ENCODE measurements around the gene CLVS2. TPM values are rescaled to one million over a fixed set of nuclear protein-coding genes. Genes with fewer than 3 reads are reported as not detected.

Gene CLVS2, protein sequence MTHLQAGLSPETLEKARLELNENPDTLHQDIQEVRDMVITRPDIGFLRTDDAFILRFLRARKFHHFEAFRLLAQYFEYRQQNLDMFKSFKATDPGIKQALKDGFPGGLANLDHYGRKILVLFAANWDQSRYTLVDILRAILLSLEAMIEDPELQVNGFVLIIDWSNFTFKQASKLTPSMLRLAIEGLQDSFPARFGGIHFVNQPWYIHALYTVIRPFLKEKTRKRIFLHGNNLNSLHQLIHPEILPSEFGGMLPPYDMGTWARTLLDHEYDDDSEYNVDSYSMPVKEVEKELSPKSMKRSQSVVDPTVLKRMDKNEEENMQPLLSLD
- 1.8 TPM for polyA plus RNA-seq (2013, experiment 1 of 2)
- polyA plus RNA-seq (2013, experiment 2 of 2): 1.8 TPM

DNA sequence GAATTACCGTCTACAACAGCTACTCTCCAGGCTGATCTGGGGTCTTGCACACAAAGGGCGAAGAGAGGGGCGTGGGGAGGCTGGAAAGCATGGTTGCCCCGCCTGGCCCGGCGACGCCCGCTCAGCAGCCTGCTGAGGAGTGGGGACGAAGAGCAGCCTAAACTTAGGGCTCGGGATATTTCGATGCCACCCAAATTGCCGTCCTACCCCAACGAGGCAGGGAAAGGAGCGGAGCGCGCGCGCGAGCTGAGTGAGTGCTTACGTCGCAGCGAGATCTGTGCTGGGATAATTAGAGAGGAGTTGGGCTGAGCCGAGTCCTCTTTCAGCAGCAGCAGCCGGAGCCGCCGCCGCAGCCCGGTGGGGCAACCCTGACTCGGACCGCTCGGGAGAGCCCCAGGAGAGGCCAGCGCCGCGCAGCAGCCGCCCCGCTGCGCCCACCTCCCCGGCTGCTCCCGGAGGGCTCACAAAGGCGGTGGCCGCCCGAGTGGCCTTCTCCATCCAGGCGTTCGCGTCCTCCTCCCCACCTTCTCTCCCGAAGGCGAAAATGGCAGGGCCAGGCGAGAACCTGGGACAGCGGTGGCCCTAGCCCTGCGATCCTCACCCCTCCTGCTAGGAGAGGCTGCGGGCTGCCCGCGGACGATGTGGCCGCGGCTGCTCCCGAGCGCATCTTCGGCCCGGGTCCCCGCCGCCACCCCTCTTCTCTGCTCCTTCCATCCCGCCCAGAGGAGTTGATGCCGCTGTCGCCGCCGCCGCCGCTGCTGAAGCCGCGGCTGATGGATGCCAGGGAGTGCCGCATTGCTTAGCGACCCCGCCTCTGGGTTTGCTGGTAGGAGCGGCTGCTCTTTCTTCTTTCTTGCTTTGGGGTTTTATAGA lies at the start of gene CLVS2:
TSS of gene CLVS2 (plus strand) at position 315 of the 873 bp plus-strand sequence. CDS start 1,543 bp downstream, outside the sequence.
- H3K36me3 ChIP-seq (replicated peaks in 1 of 2; ENCODE audit: control insufficient read depth in 2 of 2, insufficient read depth in 2 of 2, low read length in 2 of 2): no peaks in the 10 kb centered on the region
- peaks cover 2 to 31% (median 11%) of the 10 kb centered on the region in 3 experiments for H3K27me3 ChIP-seq (ENCODE audit: control insufficient read depth in 3 of 3, insufficient read depth in 3 of 3, low read depth in 1 of 3, low read length in 3 of 3)
- peak within 1 kb of the TSS; percentile 94 for H3K14ac ChIP-seq (ENCODE audit: low read length)
- H3K4ac ChIP-seq (ENCODE audit: low read length): peak within 1 kb of the TSS; percentile 66
- no peak within 1 kb of the TSS for H3K27ac ChIP-seq (replicated peaks; ENCODE audit: low read length)
- peak within 1 kb of the TSS; percentile 96 for H3K9ac ChIP-seq (ENCODE audit: low read depth, low read length, poor library complexity)
- H3K4me3 ChIP-seq (ENCODE audit: low read length in 2 of 2): peak within 1 kb of the TSS; percentile 58 to 91
- peak within 1 kb of the TSS; percentile 73 for H2BK12ac ChIP-seq (ENCODE audit: low read length)
- peak within 1 kb of the TSS; percentile 71 for H3K4me2 ChIP-seq (ENCODE audit: insufficient read depth, low read length, poor library complexity, severe bottlenecking)
- no peaks in the 10 kb centered on the region for H3K79me1 ChIP-seq (ENCODE audit: low read depth, low read length)
- DNase-seq (ENCODE audit: low spot score): peak; percentile 72
- H4K91ac ChIP-seq (ENCODE audit: low read depth, low read length, poor library complexity): no peak within 1 kb of the TSS
- peak within 1 kb of the TSS; percentile 92 for H4K8ac ChIP-seq (ENCODE audit: low read depth, low read length)
- WGBS, 2 donors (ENCODE audit: extremely low coverage in 2 of 2, insufficient read length in 2 of 2, insufficient replicate concordance in 1 of 2): no CpG with 5 or more reads among the region's 75 CpGs
- peaks cover 0 to 3% of the 10 kb centered on the region in 2 donors for H3K4me1 ChIP-seq (ENCODE audit: control insufficient read depth in 2 of 2, insufficient read depth in 1 of 2, low read depth in 1 of 2, low read length in 2 of 2)
- H3K9me3 ChIP-seq (replicated peaks in 1 of 2; ENCODE audit: control insufficient read depth in 2 of 2, insufficient read depth in 1 of 2, low read depth in 1 of 2, low read length in 2 of 2): no peaks in the 10 kb centered on the region
- H2BK5ac ChIP-seq (ENCODE audit: low read length): peak within 1 kb of the TSS; percentile 68
- peak within 1 kb of the TSS; percentile 94 for H2BK15ac ChIP-seq (ENCODE audit: low read length)
- H3K23ac ChIP-seq (ENCODE audit: low read depth, low read length, poor library complexity): peak within 1 kb of the TSS; percentile 29
- H2BK120ac ChIP-seq (ENCODE audit: low read depth, low read length): peak within 1 kb of the TSS; percentile 67
- peak within 1 kb of the TSS; percentile 96 for H3K18ac ChIP-seq (ENCODE audit: low read length)
- H2AFZ ChIP-seq (ENCODE audit: low read length): peak within 1 kb of the TSS; percentile 95
- H2AK5ac ChIP-seq (ENCODE audit: low read depth, low read length): no peak within 1 kb of the TSS

DNA sequence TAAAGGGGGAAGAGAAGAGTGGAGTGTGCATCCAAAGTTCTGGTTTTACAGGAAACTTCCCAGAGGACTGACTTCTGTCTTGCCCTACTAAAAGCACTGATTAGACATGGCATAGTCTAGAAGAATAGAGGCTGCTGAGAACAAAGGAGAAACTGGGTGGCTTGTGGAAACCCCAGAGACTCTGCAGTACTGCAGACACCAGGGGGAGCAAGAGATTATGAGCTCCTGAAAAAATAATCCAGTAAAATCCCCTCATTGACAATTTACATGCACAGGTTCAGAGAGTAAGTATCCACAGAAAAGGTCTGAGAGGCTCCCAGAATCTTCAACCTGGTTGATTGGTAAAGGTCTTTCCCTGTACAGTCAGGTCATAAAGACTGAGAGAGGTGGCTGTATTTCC lies 48.7 kb upstream of the CLVS2 start:
- Histone ChIP-seq H3K4me1 (ENCODE audit: control insufficient read depth in 2 of 2, insufficient read depth in 1 of 2, low read depth in 1 of 2, low read length in 2 of 2) (peaks cover 0 to 1% of the 10 kb centered on the region in 2 donors), H2BK5ac (ENCODE audit: low read length) (no peak overlapping the region), H3K4ac (ENCODE audit: low read length) (no peak overlapping the region), H4K8ac (ENCODE audit: low read depth, low read length) (no peak overlapping the region), H3K27ac (replicated peaks; ENCODE audit: low read length) (no peak overlapping the region), H3K36me3 (replicated peaks in 1 of 2; ENCODE audit: control insufficient read depth in 2 of 2, insufficient read depth in 2 of 2, low read length in 2 of 2) (no peaks in the 10 kb centered on the region), H3K4me2 (ENCODE audit: insufficient read depth, low read length, poor library complexity, severe bottlenecking) (no peak overlapping the region), H3K4me3 (ENCODE audit: low read length in 2 of 2) (no peak overlapping the region), H2AK5ac (ENCODE audit: low read depth, low read length) (no peak overlapping the region), H2BK15ac (ENCODE audit: low read length) (no peak overlapping the region), H4K91ac (ENCODE audit: low read depth, low read length, poor library complexity) (no peak overlapping the region), H2BK12ac (ENCODE audit: low read length) (no peak overlapping the region), H3K23ac (ENCODE audit: low read depth, low read length, poor library complexity) (no peak overlapping the region), H3K27me3 (ENCODE audit: control insufficient read depth in 3 of 3, insufficient read depth in 3 of 3, low read depth in 1 of 3, low read length in 3 of 3) (no peaks in the 10 kb centered on the region), H3K18ac (ENCODE audit: low read length) (no peak overlapping the region), H2BK120ac (ENCODE audit: low read depth, low read length) (no peak overlapping the region), H2AFZ (ENCODE audit: low read length) (peak overlapping the region; percentile 66), H3K9me3 (replicated peaks in 1 of 2; ENCODE audit: control insufficient read depth in 2 of 2, insufficient read depth in 1 of 2, low read depth in 1 of 2, low read length in 2 of 2) (no peaks in the 10 kb centered on the region), H3K9ac (ENCODE audit: low read depth, low read length, poor library complexity) (no peak overlapping the region), H3K79me1 (ENCODE audit: low read depth, low read length) (no peaks in the 10 kb centered on the region), H3K14ac (ENCODE audit: low read length) (no peak overlapping the region)
- peak; percentile 11 for DNase-seq (ENCODE audit: low spot score)

GRCh38 chr6:122953766-122954165 lies 42.3 kb upstream of the CLVS2 start:
- no CpG with 5 or more reads among the region's 1 CpG for WGBS, 2 donors (ENCODE audit: extremely low coverage in 2 of 2, insufficient read length in 2 of 2, insufficient replicate concordance in 1 of 2)
- Histone ChIP-seq H3K36me3 (replicated peaks in 1 of 2; ENCODE audit: control insufficient read depth in 2 of 2, insufficient read depth in 2 of 2, low read length in 2 of 2) (peaks cover 0 to 4% of the 10 kb centered on the region in 2 donors), H3K9ac (ENCODE audit: low read depth, low read length, poor library complexity) (no peak overlapping the region), H3K4ac (ENCODE audit: low read length) (no peak overlapping the region), H3K27ac (replicated peaks; ENCODE audit: low read length) (no peak overlapping the region), H2BK12ac (ENCODE audit: low read length) (no peak overlapping the region), H3K23ac (ENCODE audit: low read depth, low read length, poor library complexity) (no peak overlapping the region), H3K14ac (ENCODE audit: low read length) (no peak overlapping the region), H3K9me3 (replicated peaks in 1 of 2; ENCODE audit: control insufficient read depth in 2 of 2, insufficient read depth in 1 of 2, low read depth in 1 of 2, low read length in 2 of 2) (peaks cover 0 to 3% of the 10 kb centered on the region in 2 donors), H3K4me2 (ENCODE audit: insufficient read depth, low read length, poor library complexity, severe bottlenecking) (no peak overlapping the region), H3K79me1 (ENCODE audit: low read depth, low read length) (no peaks in the 10 kb centered on the region), H2BK120ac (ENCODE audit: low read depth, low read length) (no peak overlapping the region), H2AK5ac (ENCODE audit: low read depth, low read length) (no peak overlapping the region), H4K91ac (ENCODE audit: low read depth, low read length, poor library complexity) (no peak overlapping the region), H4K8ac (ENCODE audit: low read depth, low read length) (no peak overlapping the region), H3K4me3 (ENCODE audit: low read length in 2 of 2) (no peak overlapping the region), H2BK15ac (ENCODE audit: low read length) (no peak overlapping the region), H2AFZ (ENCODE audit: low read length) (no peak overlapping the region), H3K4me1 (ENCODE audit: control insufficient read depth in 2 of 2, insufficient read depth in 1 of 2, low read depth in 1 of 2, low read length in 2 of 2) (no peaks in the 10 kb centered on the region), H3K27me3 (ENCODE audit: control insufficient read depth in 3 of 3, insufficient read depth in 3 of 3, low read depth in 1 of 3, low read length in 3 of 3) (no peaks in the 10 kb centered on the region), H3K18ac (ENCODE audit: low read length) (no peak overlapping the region), H2BK5ac (ENCODE audit: low read length) (no peak overlapping the region)
- DNase-seq (ENCODE audit: low spot score): no peak

DNA sequence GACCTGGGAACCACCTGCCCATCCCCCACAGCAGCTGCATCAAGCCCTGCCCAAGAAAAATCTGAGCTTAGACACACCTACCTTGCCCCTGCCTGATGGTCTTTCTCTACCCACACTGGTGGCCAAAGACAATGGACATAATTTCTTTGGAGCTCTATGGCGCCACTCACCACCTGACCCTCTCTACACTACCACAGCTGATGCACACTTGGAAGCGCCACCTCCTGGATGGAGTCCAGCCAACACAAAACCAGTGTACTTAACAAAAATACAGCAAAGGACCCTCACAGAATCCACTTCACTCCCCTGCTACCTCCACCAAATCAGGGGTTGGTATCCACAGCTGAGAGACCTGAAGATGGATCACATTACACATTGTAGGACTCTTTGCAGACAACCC lies 39.7 kb upstream of the CLVS2 start:
- no peak overlapping the region for H3K18ac ChIP-seq (ENCODE audit: low read length)
- H3K14ac ChIP-seq (ENCODE audit: low read length): no peak overlapping the region
- H3K9me3 ChIP-seq (replicated peaks in 1 of 2; ENCODE audit: control insufficient read depth in 2 of 2, insufficient read depth in 1 of 2, low read depth in 1 of 2, low read length in 2 of 2): peaks cover 0 to 3% of the 10 kb centered on the region in 2 donors
- no peak overlapping the region for H3K4me3 ChIP-seq (ENCODE audit: low read length in 2 of 2)
- peaks cover 0 to 4% of the 10 kb centered on the region in 2 donors for H3K36me3 ChIP-seq (replicated peaks in 1 of 2; ENCODE audit: control insufficient read depth in 2 of 2, insufficient read depth in 2 of 2, low read length in 2 of 2)
- no peak overlapping the region for H3K4me2 ChIP-seq (ENCODE audit: insufficient read depth, low read length, poor library complexity, severe bottlenecking)
- no peaks in the 10 kb centered on the region for H3K4me1 ChIP-seq (ENCODE audit: control insufficient read depth in 2 of 2, insufficient read depth in 1 of 2, low read depth in 1 of 2, low read length in 2 of 2)
- H2BK5ac ChIP-seq (ENCODE audit: low read length): no peak overlapping the region
- no peak overlapping the region for H2BK15ac ChIP-seq (ENCODE audit: low read length)
- no peaks in the 10 kb centered on the region for H3K27me3 ChIP-seq (ENCODE audit: control insufficient read depth in 3 of 3, insufficient read depth in 3 of 3, low read depth in 1 of 3, low read length in 3 of 3)
- H2BK120ac ChIP-seq (ENCODE audit: low read depth, low read length): no peak overlapping the region
- no peak overlapping the region for H3K4ac ChIP-seq (ENCODE audit: low read length)
- no peak overlapping the region for H3K27ac ChIP-seq (replicated peaks; ENCODE audit: low read length)
- H3K9ac ChIP-seq (ENCODE audit: low read depth, low read length, poor library complexity): no peak overlapping the region
- H2AK5ac ChIP-seq (ENCODE audit: low read depth, low read length): no peak overlapping the region
- H4K8ac ChIP-seq (ENCODE audit: low read depth, low read length): no peak overlapping the region
- H3K23ac ChIP-seq (ENCODE audit: low read depth, low read length, poor library complexity): no peak overlapping the region
- no peak for DNase-seq (ENCODE audit: low spot score)
- no peak overlapping the region for H4K91ac ChIP-seq (ENCODE audit: low read depth, low read length, poor library complexity)
- no peak overlapping the region for H2BK12ac ChIP-seq (ENCODE audit: low read length)
- WGBS, 2 donors (ENCODE audit: extremely low coverage in 2 of 2, insufficient read length in 2 of 2, insufficient replicate concordance in 1 of 2): no CpG with 5 or more reads among the region's 2 CpGs
- no peak overlapping the region for H2AFZ ChIP-seq (ENCODE audit: low read length)
- H3K79me1 ChIP-seq (ENCODE audit: low read depth, low read length): no peaks in the 10 kb centered on the region

Measured in neuronal stem cell (in vitro differentiated cells).